Inferior parietal cortex (tissue), 1 donor: Measurements from ENCODE around the gene ANKRD11.
A peak's percentile ranks its signal among the peaks of the same experiment; 100 is the strongest.

Source experiments
- DNase-seq: peaks from one replicate; pipeline ENCODE4 v3.0.0-alpha.2; 2016; ENCODE audit errors: extremely low spot score

ANKRD11 gene

DNA sequence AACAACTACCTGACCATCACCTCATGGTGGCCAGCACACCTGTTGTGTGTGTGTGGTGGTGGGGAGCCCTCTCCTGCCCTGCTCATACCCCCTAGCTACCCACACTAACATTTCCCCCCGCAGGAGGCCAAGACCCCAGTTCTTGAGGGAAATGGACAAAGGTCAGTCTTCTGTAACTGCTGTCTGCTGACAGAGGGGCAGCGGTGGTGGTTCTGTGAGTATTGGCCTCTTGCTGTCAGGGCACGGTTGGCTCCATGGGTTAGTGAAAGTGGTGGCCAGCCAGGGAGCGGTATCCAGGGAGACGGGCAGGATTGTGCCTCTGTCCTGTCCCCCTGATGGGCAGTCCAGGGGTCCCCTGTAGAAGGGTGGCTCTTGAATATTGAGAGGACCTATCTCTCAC is 246.7 kb downstream of the ANKRD11 start:
- no peak for DNase-seq

DNA sequence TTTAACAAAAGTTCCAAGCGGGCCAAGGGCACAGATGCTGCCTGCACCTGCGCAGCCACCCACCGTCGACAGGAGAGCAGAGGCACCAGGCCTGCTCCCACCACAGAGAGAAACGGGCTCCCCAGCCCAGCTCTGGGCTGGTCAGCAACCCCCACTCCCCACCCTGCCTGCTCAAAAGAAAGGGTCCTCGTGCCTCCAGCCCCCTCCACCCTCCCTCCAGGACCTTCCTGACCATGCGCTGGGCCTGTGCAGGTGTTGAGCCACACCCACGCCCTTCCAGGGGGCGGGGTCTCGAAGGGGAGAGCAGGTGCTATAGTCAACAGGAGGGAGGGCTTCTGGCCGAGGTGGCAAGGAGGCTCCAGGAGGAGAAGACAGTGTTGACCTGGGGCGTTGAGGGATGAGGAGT is 247.6 kb downstream of the ANKRD11 start:
- no peak for DNase-seq

DNA sequence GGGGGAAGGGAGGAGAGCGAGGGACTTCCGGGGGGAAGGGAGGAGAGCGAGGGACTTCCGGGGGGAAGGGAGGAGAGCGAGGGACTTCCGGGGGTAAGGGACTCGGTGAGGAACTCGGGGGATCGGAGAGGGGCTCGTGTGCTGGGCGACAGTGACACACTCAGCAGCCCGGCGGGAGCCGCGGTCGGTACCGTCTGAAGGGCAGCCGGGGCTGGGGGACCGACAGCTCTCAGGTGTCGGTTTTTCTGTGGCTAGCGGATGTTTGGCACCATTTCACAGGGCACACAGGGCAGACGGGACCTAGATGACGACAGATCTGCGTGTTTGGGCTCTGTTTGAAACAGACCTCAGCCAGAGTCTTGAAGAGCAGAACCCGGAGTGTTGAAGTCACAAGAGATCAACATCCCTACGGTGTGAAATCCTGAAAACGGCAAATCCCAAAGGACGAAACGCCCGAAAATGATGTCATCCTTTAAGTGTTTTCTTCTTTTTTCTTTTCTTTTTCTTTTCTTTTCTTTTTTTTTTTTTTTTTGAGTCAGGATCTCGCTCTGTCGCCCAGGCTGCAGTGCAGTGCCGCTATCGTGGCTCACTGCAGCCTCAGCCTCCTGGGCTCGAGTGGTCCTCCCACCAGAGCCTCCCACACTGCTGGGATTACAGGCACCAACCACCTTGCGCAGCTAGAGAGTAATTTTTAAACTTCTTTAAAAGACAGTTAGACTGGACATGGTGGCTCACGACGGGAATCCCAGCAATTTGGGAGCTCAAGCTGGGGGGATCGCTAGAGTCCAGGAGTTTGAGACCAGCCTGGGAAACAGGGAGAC is 249.0 kb downstream of the ANKRD11 start:
- peak; percentile 65 for DNase-seq

DNA sequence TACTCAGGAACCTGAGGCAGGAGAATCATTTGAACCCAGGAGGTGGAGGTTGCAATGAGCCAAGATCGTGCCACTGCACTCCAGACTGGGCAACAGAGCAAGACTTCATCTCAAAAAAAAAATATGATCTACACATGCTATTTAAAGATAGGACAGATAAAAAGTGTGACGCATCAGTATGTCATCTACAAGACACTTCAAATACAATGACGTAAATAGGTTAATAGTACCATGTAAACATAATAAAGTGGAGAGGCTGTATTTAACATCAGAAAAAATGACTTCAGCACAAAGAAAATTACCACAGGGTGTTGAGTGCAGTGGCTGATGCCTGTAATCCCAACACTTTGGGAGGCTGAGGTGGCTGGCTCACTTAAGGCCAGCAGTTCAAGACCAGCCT is 252.6 kb downstream of the ANKRD11 start:
- no peak for DNase-seq

DNA sequence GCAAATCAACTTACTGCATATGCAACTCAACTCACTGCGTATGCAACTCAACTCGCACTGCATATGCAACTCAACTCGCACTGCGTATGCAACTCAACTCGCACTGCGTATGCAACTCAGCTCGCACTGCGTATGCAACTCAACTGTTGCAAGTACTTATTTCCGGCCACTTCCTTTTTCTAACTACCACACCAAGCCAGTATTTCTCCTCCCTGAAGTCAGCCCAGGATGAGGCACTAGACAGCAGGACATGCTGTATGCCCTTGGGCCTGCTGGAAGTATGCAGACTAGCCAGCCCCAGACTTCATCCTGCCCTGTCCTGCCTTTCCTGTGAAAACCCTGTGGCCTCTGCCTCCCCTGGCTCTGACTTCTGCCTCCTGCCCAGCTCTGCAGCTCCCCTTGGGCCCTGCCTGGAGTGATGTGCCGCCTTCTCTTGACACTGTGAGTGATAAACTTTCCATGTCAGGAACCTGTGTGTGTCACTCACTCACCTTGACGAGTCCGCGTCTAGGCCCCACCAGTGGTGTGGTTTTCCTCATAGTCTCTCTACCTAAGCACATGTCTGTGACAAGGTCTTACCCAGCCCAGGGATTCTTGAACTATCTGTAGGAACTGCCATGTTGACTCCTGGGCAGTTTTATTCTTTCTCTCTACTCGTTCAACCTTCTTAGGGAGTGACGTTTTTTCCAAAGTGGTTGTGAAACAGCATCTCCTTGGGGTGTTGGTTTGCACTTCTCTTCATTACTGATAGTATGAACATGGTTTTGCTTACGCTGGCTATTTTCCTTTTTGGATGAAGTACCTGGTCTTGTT is 256.5 kb downstream of the ANKRD11 start:
- DNase-seq: no peak

DNA sequence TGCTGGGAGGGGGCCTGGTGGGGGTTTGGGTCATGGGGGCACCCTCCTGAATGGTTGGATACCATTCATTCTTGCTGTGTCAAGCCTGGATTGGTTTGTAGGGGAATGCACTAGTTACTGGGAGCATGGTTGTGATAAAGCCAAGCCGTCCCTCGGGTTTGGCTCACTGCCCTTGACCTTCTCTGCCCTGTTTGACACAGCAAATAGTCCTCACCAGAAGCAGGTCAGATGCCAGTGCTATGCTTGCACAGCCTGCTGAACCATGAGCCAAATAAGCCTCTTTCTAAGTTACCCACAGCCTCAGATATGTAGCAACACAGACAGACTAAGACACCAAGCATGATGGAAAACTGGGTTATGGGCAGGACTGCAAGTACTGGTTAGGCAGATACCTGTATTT is 258.3 kb downstream of the ANKRD11 start:
- no peak for DNase-seq

DNA sequence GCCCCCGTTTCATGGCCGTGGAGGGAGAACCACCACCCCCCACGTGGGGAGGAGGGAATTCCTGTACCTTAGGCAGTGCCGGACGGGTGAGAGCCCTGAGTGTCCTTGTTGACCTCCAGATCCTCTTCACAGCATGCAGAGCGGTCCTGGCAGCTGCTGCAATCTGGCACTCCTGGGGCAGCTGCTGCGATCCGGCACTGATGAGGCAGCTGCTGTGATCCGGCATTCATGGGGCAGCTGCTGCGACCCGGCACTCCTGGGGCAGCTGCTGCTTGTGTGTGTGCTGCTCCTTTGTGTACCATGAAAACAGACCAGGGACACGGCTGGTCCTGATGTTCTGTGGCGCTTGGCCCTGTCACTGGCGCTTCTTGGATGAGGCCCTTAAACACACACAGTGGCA is 260.1 kb downstream of the ANKRD11 start:
- DNase-seq: no peak

DNA sequence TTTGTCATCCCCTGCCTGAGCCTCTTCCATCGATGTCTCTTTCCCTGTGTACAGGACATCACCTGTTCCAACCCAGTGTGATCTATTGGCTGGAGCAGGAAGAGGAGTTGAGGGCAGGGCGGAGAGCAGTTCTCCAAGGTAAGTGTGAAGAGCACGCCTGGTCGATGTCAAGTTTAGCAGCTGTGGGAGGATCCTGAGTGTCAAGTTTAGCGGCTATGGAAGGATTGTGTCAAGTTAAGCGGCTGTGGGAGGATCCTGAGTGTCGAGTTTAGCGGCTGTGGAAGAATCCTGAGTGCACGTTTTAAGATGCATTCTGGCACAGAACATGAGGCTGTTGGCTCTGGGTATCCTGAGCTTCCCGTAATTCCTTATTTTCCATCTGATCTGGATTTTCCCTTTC is 265.7 kb downstream of the ANKRD11 start:
- DNase-seq: no peak

DNA sequence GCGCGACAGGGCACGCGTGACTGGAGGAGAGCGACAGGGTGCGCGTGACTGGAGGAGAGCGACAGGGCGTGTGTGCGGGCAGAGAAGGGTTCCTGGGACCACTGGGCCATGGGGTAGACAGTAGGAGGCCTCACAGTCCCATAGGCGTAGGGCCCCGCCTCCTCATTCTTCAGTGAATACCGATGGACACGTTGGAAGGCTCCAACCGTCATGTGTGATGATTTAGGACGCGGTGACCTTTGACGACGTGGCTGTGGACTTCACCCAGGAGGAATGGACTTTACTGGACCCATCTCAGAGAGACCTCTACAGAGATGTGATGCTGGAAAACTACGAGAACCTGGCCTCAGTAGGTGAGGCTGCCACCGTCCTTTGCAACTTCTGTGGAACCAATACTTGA is 267.4 kb downstream of the ANKRD11 start:
- DNase-seq: no peak

DNA sequence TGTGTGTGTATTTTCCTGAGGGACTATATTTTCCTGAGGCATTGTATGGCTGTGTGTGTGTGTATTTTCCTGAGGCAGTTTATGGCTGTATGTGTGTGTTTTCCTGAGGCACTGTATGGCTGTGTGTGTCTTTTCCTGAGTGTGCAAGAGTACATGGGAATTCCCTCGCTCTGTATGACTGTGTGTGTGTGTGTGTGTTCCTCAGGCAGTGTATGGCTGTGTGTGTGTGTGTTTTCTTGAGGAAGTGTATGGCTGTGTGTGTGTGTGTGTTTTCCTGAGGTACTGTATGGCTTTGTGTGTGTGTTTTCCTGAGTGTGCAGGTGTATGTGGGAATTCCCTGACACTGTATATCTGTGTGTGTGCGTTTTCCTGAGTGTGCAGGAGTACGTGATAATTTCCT is 268.8 kb downstream of the ANKRD11 start:
- DNase-seq: no peak

DNA sequence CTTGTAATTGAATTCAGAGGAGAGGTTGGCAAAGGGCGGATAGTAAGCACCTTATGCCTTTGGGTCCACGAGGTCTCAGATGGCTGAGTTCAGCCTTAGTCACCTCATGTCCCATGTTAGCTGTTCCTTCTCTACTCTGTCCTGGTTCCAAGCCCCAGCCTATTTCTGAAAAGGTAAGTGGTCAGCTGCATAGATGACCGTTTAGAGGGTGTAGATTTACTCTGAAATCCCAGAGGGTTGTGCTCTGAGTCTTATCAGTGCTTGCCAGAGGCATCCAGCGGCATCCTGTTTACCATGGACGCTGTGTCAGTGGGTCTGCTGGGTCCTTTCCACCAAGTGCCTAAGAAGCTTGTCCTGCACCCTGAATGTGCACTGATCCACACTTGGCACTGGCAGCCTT is 271.0 kb downstream of the ANKRD11 start:
- no peak for DNase-seq
